Tibial nerve (tissue), 4 donors: ENCODE data around the gene LRFN2. TPM values are rescaled to one million over a fixed set of nuclear protein-coding genes. Genes with fewer than 3 reads are reported as not detected.

Experiments
- DNase-seq, 2 donors: peaks; one replicate each; pipeline ENCODE4 v3.0.0-alpha.2; 2019; ENCODE audit warnings: low spot score in 2 of 2
- H3K27ac ChIP-seq, 4 donors: fragments of 200-600 bp; sonication (generic) in 3 of 4; one replicate each; pipeline ENCODE4 v1.5.1; 2017 to 2019; ENCODE audit warnings: mild to moderate bottlenecking in 1 of 4
- H3K27me3 ChIP-seq, 2 donors: fragments of 200-600 bp; sonication (generic) in 1 of 2; one replicate each; pipeline versions ENCODE4 v1.5.1 to v1.6.0; 2017 to 2019
- H3K36me3 ChIP-seq, 3 donors: fragments of 200-600 bp; sonication (generic); one replicate each; pipeline ENCODE4 v1.5.1; 2018 to 2019
- H3K4me1 ChIP-seq, 4 donors: fragments of 200-600 bp; sonication (generic) in 3 of 4; one replicate each; pipeline ENCODE4 v1.5.1; 2017 to 2019
- H3K4me3 ChIP-seq, 4 donors: fragments of 200-600 bp; sonication (generic) in 3 of 4; one replicate each; pipeline ENCODE4 v1.5.1; 2017 to 2019; ENCODE audit warnings: mild to moderate bottlenecking in 1 of 4, moderate library complexity in 1 of 4
- H3K9me3 ChIP-seq, 4 donors: fragments of 200-600 bp; sonication (generic) in 3 of 4; one replicate each; pipeline ENCODE4 v1.5.1; 2017 to 2019
- CTCF ChIP-seq, 5 experiments: fragments of 200-600 bp in 3 of 5; fragments of 450-650 bp in 2 of 5; sonication (generic) in 3 of 5; IDR thresholded peaks; one replicate each; pipeline ENCODE4 v1.5.1; 2016 to 2019; ENCODE audit warnings: antibody characterized with exemption in 5 of 5, mild to moderate bottlenecking in 3 of 5, moderate library complexity in 2 of 5
- EP300 ChIP-seq, 2 donors: sonication (generic); formaldehyde crosslinking; IDR thresholded peaks; one replicate each; pipeline ENCODE4 v1.6.1; 2017; ENCODE audit warnings: antibody characterized with exemption in 2 of 2, mild to moderate bottlenecking in 1 of 2
- POLR2A ChIP-seq, 2 donors: fragments of 450-650 bp; IDR thresholded peaks; one replicate each; pipeline ENCODE4 v1.6.1; 2017; ENCODE audit warnings: antibody characterized with exemption in 2 of 2, mild to moderate bottlenecking in 2 of 2, moderate library complexity in 2 of 2
- WGBS, 2 donors: methylation state at CpG; one replicate each; pipeline ENCODE4 v1.1.5; 2018; 5-methylcytosine and 5-hydroxymethylcytosine counted together
- total RNA-seq, 4 donors: library from RNA; depleted of rRNA; stranded (reverse); fragments of >200 nt; gene quantifications; one replicate each; pipeline ENCODE4 v1.1.0, GENCODE V29; 2016

The LRFN2 gene
- total RNA-seq, 4 donors from 2014 or later: not detected

GRCh38 chr6:40529919-40530318 lies 57.2 kb downstream of the LRFN2 start:
- no peaks in the 10 kb centered on the region for H3K9me3 ChIP-seq
- H3K27me3 ChIP-seq: no peaks in the 10 kb centered on the region
- no peaks in the 10 kb centered on the region for H3K4me1 ChIP-seq
- H3K27ac ChIP-seq: no peak overlapping the region
- DNase-seq: no peak
- TF ChIP-seq CTCF (IDR thresholded peaks at IDR 0.05) (no peak), POLR2A (IDR thresholded peaks at IDR 0.05) (no peak), EP300 (IDR thresholded peaks at IDR 0.05) (no peak)
- H3K36me3 ChIP-seq: no peaks in the 10 kb centered on the region
- H3K4me3 ChIP-seq: no peak overlapping the region
- 76 to 82% methylated on average over 5 of the region's 5 CpGs for WGBS, 2 donors

GRCh38 chr6:40529040-40529439 lies 58.1 kb downstream of the LRFN2 start:
- Histone ChIP-seq H3K27me3 (no peaks in the 10 kb centered on the region), H3K36me3 (no peaks in the 10 kb centered on the region), H3K4me3 (no peak overlapping the region), H3K9me3 (no peaks in the 10 kb centered on the region), H3K27ac (no peak overlapping the region), H3K4me1 (no peaks in the 10 kb centered on the region)
- no peak for TF ChIP-seq CTCF (IDR thresholded peaks at IDR 0.05)
- no peak for TF ChIP-seq EP300 (IDR thresholded peaks at IDR 0.05)
- no peak for TF ChIP-seq POLR2A (IDR thresholded peaks at IDR 0.05)
- 45 to 50% methylated on average over 4 of the region's 4 CpGs for WGBS, 2 donors
- DNase-seq: no peak

- 73% methylated on average over 5 of the region's 5 CpGs for WGBS, 2 donors
- Histone ChIP-seq H3K4me3 (no peak overlapping the region), H3K9me3 (no peaks in the 10 kb centered on the region), H3K36me3 (no peaks in the 10 kb centered on the region), H3K27ac (no peak overlapping the region), H3K4me1 (no peaks in the 10 kb centered on the region), H3K27me3 (no peaks in the 10 kb centered on the region)
- TF ChIP-seq EP300 (IDR thresholded peaks at IDR 0.05) (no peak), CTCF (IDR thresholded peaks at IDR 0.05) (no peak), POLR2A (IDR thresholded peaks at IDR 0.05) (no peak)
- DNase-seq: no peak
Observed at GRCh38 chr6:40528051-40528450, 59.1 kb downstream of the LRFN2 start.

GRCh38 chr6:40526036-40526435 lies 61.1 kb downstream of the LRFN2 start:
- WGBS, 2 donors: 55 to 60% methylated on average over 5 to 6 of the region's 6 CpGs
- no peaks in the 10 kb centered on the region for H3K36me3 ChIP-seq
- no peak for TF ChIP-seq CTCF (IDR thresholded peaks at IDR 0.05)

GRCh38 chr6:40524797-40525585 lies 62.2 kb downstream of the LRFN2 start:
- 77 to 85% methylated on average over 5 to 6 of the region's 6 CpGs for WGBS, 2 donors
- no peak overlapping the region for H3K4me3 ChIP-seq
- TF ChIP-seq EP300 (IDR thresholded peaks at IDR 0.05) (no peak), CTCF (IDR thresholded peaks at IDR 0.05) (no peak), POLR2A (IDR thresholded peaks at IDR 0.05) (no peak)
- no peak overlapping the region for H3K27ac ChIP-seq
- no peak for DNase-seq
- H3K27me3 ChIP-seq: no peaks in the 10 kb centered on the region
- H3K9me3 ChIP-seq: no peaks in the 10 kb centered on the region
- no peaks in the 10 kb centered on the region for H3K36me3 ChIP-seq
- no peaks in the 10 kb centered on the region for H3K4me1 ChIP-seq

More at GRCh38 chr6:40526036-40526435, 61.1 kb downstream of the LRFN2 start:
- no peak overlapping the region for H3K27ac ChIP-seq
- no peak for DNase-seq
- no peak overlapping the region for H3K4me3 ChIP-seq
- no peaks in the 10 kb centered on the region for H3K4me1 ChIP-seq
- H3K9me3 ChIP-seq: no peaks in the 10 kb centered on the region
- H3K27me3 ChIP-seq: no peaks in the 10 kb centered on the region
